HepG2 (cell line): Measurements from ENCODE around the gene TSPYL2. TPM values are rescaled to one million over a fixed set of nuclear protein-coding genes. Genes with fewer than 3 reads are reported as not detected.

ENCODE experiments used
- ARNT2 ChIP-seq: sonication (generic); formaldehyde crosslinking; IDR thresholded peaks from 2 replicates; pipeline ENCODE4 v1.8.0; 2022; ENCODE audit warnings: mild to moderate bottlenecking, low read depth, missing genetic modification reagents, moderate library complexity
- CREM ChIP-seq, 2 experiments: sonication (generic) in 1 of 2; formaldehyde crosslinking in 1 of 2; IDR thresholded peaks; 2 replicates each; pipeline versions ENCODE4 v1.4.0 to v1.6.1; 2016 to 2020; ENCODE audit warnings: antibody characterized with exemption in 1 of 2, mild to moderate bottlenecking in 1 of 2, missing genetic modification reagents in 1 of 2
- HIVEP1 ChIP-seq: sonication (generic); formaldehyde crosslinking; IDR thresholded peaks from 2 replicates; pipeline ENCODE4 v1.4.0; 2020; ENCODE audit warnings: mild to moderate bottlenecking, missing genetic modification reagents
- MAX ChIP-seq: IDR thresholded peaks from 2 replicates; pipeline ENCODE4 v1.6.1; 2012; ENCODE audit warnings: inconsistent platforms
- NFYB ChIP-seq: sonication (generic); formaldehyde crosslinking; IDR thresholded peaks from 2 replicates; pipeline ENCODE4 v1.4.0; 2020; ENCODE audit warnings: missing genetic modification reagents
- NR2C2 ChIP-seq: sonication (generic); formaldehyde crosslinking; IDR thresholded peaks from 2 replicates; pipeline ENCODE4 v1.4.0; 2020; ENCODE audit warnings: missing genetic modification reagents, mild to moderate bottlenecking, moderate library complexity, borderline replicate concordance
- SIN3A ChIP-seq: IDR thresholded peaks from 2 replicates; pipeline ENCODE4 v1.6.1; 2011; ENCODE audit warnings: low read depth, mild to moderate bottlenecking, control low read depth, low read length, borderline replicate concordance
- SP4 ChIP-seq: sonication (generic); formaldehyde crosslinking; IDR thresholded peaks from 2 replicates; pipeline ENCODE4 v1.8.1; 2023; ENCODE audit warnings: mild to moderate bottlenecking, missing genetic modification reagents
- ZIK1 ChIP-seq: sonication (generic); formaldehyde crosslinking; IDR thresholded peaks from 2 replicates; pipeline ENCODE4 v1.5.0; 2020; ENCODE audit warnings: mild to moderate bottlenecking, low read depth, missing genetic modification reagents, borderline replicate concordance
- ZNF501 ChIP-seq: sonication (generic); formaldehyde crosslinking; IDR thresholded peaks from 2 replicates; pipeline ENCODE4 v1.5.1; 2020; ENCODE audit warnings: mild to moderate bottlenecking, moderate library complexity, missing genetic modification reagents
- ZNF776 ChIP-seq: sonication (generic); formaldehyde crosslinking; IDR thresholded peaks from 2 replicates; pipeline ENCODE4 v1.4.0; 2020; ENCODE audit warnings: mild to moderate bottlenecking, missing genetic modification reagents
- polyA plus RNA-seq, 8 experiments: library from polyadenylated mRNA; depleted of rRNA in 3 of 8; stranded (reverse) in 7 of 8; unstranded in 1 of 8; fragments of >200 nt; fragmentation: Illumina TruSeq in 4 of 8; extraction: Trizol in 4 of 8; gene quantifications; 2 replicates each; pipeline versions ENCODE4 v1.2.1 to v1.2.3, GENCODE V29; 2011 to 2016; ENCODE audit warnings: low read depth in 4 of 8, missing spikeins in 1 of 8, mixed read lengths in 1 of 8; ENCODE audit not compliant: insufficient read depth in 1 of 8
- total RNA-seq, 5 experiments: library from RNA; depleted of rRNA; stranded (reverse); fragments of >200 nt; fragmentation: Illumina TruSeq; extraction: Trizol; gene quantifications; 2 replicates each; pipeline ENCODE4 v1.2.3, GENCODE V29; 2016; ENCODE audit warnings: low read depth in 1 of 5
- TF ChIP-seq, protein P1 (sequence below): sonication (generic); formaldehyde crosslinking; IDR thresholded peaks from 2 replicates; pipeline ENCODE4 v1.5.0; 2020; ENCODE audit warnings: mild to moderate bottlenecking, missing genetic modification reagents, borderline replicate concordance
- TF ChIP-seq, protein P2 (sequence below): sonication (generic); formaldehyde crosslinking; IDR thresholded peaks from 2 replicates; pipeline ENCODE4 v1.4.0; 2020; ENCODE audit warnings: missing genetic modification reagents
- TF ChIP-seq, protein P3 (sequence below): sonication (generic); formaldehyde crosslinking; IDR thresholded peaks from 2 replicates; pipeline ENCODE4 v1.5.1; 2020; ENCODE audit warnings: missing genetic modification reagents, mild to moderate bottlenecking, borderline replicate concordance
- TF ChIP-seq, protein P4 (sequence below): fragments of 450-650 bp; IDR thresholded peaks from 2 replicates; pipeline ENCODE4 v1.6.1; 2017
- TF ChIP-seq, protein P5 (sequence below): sonication (generic); formaldehyde crosslinking; IDR thresholded peaks from 2 replicates; pipeline ENCODE4 v1.5.0; 2020; ENCODE audit warnings: mild to moderate bottlenecking, missing genetic modification reagents

TSPYL2 gene
- total and polyA plus RNA-seq, 2 of the 13 experiments (the other 11 are each of a cell fraction or from before 2014, with no cell fraction given) = 10.1 to 15.5 TPM

DNA sequence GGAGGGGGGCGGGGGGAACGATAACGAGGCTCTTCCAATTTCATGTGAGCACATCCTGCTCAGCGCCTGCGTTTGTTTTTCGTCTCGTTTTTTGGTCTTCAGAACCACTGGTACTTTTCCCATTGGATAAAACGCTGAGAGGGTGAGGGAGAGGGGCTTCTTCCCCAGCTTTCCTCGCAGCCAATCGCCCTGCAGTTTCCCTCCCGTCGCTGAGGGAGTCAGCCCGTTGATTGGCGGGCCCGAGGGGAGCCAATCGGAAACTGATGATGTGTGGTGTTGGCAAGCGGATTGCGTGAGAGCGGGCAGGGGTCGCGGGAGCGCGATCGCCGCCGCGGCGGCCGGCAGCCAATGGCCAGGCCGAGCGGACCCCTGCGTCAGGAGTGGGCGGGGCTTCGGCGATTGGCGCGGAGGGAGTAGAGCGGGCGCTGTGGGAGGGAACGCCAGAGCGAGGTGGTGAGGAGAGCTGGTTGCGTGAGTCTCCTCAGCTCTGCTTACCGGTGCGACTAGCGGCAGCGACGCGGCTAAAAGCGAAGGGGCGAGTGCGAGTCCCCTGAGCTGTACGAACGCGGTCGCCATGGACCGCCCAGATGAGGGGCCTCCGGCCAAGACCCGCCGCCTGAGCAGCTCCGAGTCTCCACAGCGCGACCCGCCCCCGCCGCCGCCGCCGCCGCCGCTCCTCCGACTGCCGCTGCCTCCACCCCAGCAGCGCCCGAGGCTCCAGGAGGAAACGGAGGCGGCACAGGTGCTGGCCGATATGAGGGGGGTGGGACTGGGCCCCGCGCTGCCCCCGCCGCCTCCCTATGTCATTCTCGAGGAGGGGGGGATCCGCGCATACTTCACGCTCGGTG, at the start of gene TSPYL2 (continued):
- TF ChIP-seq, protein P1, sequence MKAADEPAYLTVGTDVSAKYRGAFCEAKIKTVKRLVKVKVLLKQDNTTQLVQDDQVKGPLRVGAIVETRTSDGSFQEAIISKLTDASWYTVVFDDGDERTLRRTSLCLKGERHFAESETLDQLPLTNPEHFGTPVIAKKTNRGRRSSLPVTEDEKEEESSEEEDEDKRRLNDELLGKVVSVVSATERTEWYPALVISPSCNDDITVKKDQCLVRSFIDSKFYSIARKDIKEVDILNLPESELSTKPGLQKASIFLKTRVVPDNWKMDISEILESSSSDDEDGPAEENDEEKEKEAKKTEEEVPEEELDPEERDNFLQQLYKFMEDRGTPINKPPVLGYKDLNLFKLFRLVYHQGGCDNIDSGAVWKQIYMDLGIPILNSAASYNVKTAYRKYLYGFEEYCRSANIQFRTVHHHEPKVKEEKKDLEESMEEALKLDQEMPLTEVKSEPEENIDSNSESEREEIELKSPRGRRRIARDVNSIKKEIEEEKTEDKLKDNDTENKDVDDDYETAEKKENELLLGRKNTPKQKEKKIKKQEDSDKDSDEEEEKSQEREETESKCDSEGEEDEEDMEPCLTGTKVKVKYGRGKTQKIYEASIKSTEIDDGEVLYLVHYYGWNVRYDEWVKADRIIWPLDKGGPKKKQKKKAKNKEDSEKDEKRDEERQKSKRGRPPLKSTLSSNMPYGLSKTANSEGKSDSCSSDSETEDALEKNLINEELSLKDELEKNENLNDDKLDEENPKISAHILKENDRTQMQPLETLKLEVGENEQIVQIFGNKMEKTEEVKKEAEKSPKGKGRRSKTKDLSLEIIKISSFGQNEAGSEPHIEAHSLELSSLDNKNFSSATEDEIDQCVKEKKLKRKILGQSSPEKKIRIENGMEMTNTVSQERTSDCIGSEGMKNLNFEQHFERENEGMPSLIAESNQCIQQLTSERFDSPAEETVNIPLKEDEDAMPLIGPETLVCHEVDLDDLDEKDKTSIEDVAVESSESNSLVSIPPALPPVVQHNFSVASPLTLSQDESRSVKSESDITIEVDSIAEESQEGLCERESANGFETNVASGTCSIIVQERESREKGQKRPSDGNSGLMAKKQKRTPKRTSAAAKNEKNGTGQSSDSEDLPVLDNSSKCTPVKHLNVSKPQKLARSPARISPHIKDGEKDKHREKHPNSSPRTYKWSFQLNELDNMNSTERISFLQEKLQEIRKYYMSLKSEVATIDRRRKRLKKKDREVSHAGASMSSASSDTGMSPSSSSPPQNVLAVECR = peak; percentile 87; the same call in 1 of the 2 replicates
- TF ChIP-seq SP4 = peak; percentile 37; the same call in 1 of the 2 replicates
- peak; percentile 81; the same call in 1 of the 2 replicates for TF ChIP-seq SIN3A
- peak; percentile 47 for TF ChIP-seq MAX
- TF ChIP-seq ZNF776 (CRISPR knock-in tag) = peak; percentile 65; the same call in 1 of the 2 replicates
- no peak for TF ChIP-seq HIVEP1 (CRISPR knock-in tag)
- TF ChIP-seq ZIK1 (CRISPR knock-in tag) = no peak
- peak; percentile 48 for TF ChIP-seq NR2C2 (CRISPR knock-in tag)
- peak; percentile 85 for TF ChIP-seq NFYB (CRISPR knock-in tag)
- TF ChIP-seq ZNF501 (CRISPR knock-in tag) = 0 out of 2 replicates have a peak, but pooled peaks have one; percentile 19
- TF ChIP-seq, protein P2, sequence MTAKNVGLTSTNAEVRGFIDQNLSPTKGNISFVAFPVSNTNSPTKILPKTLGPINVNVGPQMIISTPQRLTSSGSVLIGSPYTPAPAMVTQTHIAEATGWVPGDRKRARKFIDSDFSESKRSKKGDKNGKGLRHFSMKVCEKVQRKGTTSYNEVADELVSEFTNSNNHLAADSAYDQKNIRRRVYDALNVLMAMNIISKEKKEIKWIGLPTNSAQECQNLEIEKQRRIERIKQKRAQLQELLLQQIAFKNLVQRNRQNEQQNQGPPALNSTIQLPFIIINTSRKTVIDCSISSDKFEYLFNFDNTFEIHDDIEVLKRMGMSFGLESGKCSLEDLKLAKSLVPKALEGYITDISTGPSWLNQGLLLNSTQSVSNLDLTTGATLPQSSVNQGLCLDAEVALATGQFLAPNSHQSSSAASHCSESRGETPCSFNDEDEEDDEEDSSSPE (CRISPR knock-in tag) = peak; percentile 58
- peak; percentile 64 for TF ChIP-seq CREM (IDR thresholded peaks at IDR 0.05)
- TF ChIP-seq CREM (CRISPR knock-in tag; IDR thresholded peaks at IDR 0.05) = no peak
- 0 out of 2 replicates have a peak, but pooled peaks have one; percentile 28 for TF ChIP-seq ARNT2 (CRISPR knock-in tag)
- TF ChIP-seq, protein P3, sequence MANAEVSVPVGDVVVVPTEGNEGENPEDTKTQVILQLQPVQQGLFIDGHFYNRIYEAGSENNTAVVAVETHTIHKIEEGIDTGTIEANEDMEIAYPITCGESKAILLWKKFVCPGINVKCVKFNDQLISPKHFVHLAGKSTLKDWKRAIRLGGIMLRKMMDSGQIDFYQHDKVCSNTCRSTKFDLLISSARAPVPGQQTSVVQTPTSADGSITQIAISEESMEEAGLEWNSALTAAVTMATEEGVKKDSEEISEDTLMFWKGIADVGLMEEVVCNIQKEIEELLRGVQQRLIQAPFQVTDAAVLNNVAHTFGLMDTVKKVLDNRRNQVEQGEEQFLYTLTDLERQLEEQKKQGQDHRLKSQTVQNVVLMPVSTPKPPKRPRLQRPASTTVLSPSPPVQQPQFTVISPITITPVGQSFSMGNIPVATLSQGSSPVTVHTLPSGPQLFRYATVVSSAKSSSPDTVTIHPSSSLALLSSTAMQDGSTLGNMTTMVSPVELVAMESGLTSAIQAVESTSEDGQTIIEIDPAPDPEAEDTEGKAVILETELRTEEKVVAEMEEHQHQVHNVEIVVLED (CRISPR knock-in tag) = peak; percentile 65
- TF ChIP-seq, protein P4, sequence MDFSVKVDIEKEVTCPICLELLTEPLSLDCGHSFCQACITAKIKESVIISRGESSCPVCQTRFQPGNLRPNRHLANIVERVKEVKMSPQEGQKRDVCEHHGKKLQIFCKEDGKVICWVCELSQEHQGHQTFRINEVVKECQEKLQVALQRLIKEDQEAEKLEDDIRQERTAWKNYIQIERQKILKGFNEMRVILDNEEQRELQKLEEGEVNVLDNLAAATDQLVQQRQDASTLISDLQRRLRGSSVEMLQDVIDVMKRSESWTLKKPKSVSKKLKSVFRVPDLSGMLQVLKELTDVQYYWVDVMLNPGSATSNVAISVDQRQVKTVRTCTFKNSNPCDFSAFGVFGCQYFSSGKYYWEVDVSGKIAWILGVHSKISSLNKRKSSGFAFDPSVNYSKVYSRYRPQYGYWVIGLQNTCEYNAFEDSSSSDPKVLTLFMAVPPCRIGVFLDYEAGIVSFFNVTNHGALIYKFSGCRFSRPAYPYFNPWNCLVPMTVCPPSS = no peak
- TF ChIP-seq, protein P5, sequence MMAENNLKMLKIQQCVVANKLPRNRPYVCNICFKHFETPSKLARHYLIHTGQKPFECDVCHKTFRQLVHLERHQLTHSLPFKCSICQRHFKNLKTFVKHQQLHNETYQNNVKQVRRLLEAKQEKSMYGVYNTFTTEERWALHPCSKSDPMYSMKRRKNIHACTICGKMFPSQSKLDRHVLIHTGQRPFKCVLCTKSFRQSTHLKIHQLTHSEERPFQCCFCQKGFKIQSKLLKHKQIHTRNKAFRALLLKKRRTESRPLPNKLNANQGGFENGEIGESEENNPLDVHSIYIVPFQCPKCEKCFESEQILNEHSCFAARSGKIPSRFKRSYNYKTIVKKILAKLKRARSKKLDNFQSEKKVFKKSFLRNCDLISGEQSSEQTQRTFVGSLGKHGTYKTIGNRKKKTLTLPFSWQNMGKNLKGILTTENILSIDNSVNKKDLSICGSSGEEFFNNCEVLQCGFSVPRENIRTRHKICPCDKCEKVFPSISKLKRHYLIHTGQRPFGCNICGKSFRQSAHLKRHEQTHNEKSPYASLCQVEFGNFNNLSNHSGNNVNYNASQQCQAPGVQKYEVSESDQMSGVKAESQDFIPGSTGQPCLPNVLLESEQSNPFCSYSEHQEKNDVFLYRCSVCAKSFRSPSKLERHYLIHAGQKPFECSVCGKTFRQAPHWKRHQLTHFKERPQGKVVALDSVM (CRISPR knock-in tag) = peak; percentile 50; the same call in 1 of the 2 replicates
